Neural crest cell (in vitro differentiated cells): Measurements from ENCODE around the gene CALCR. TPM values are rescaled to one million over a fixed set of nuclear protein-coding genes. Genes with fewer than 3 reads are reported as not detected.

ENCODE experiments used
- DNase-seq: peaks from one replicate; pipeline ENCODE4 v3.0.0; 2021; ENCODE audit warnings: low read depth, mixed read lengths, low spot score
- H3K27ac Mint-ChIP-seq: one replicate; pipeline ENCODE4 v1.8.0; 2021; ENCODE audit warnings: mild to moderate bottlenecking, mixed read lengths; ENCODE audit not compliant: unreplicated experiment
- H3K27me3 Mint-ChIP-seq: 2 replicates; pipeline ENCODE4 v1.8.0; 2021; ENCODE audit warnings: low read depth, mild to moderate bottlenecking, mixed read lengths
- H3K36me3 Mint-ChIP-seq: 2 replicates; pipeline ENCODE4 v1.8.0; 2021; ENCODE audit warnings: low read depth, mild to moderate bottlenecking, mixed read lengths
- H3K4me1 Mint-ChIP-seq: 2 replicates; pipeline ENCODE4 v1.8.0; 2021; ENCODE audit warnings: mixed read lengths
- H3K4me3 Mint-ChIP-seq: one replicate; pipeline ENCODE4 v1.8.0; 2021; ENCODE audit warnings: mild to moderate bottlenecking, mixed read lengths
- H3K9me3 Mint-ChIP-seq: 2 replicates; pipeline ENCODE4 v1.8.0; 2021; ENCODE audit warnings: mixed read lengths
- CTCF ChIP-seq: fragments of 200-600 bp; sonication (generic); conservative IDR thresholded peaks from 2 replicates; pipeline ENCODE4 v1.5.0; 2021; ENCODE audit warnings: antibody characterized with exemption, mild to moderate bottlenecking
- total RNA-seq: library from RNA; stranded (reverse); gene quantifications from 2 replicates; pipeline ENCODE4 v1.2.1, GENCODE V29; 2021

Gene CALCR
- total RNA-seq, 1 donor from 2014 or later, result 0.07 TPM

GRCh38 chr7:93538061-93538460 lies 36.5 kb downstream of the CALCR start:
- TF ChIP-seq CTCF, result no peak
- no peaks in the 10 kb centered on the region for H3K9me3 Mint-ChIP-seq
- no peaks in the 10 kb centered on the region for H3K27me3 Mint-ChIP-seq
- no peak for DNase-seq
- no peak overlapping the region for H3K4me3 Mint-ChIP-seq
- H3K27ac Mint-ChIP-seq, result no peak overlapping the region
- no peaks in the 10 kb centered on the region for H3K36me3 Mint-ChIP-seq
- no peaks in the 10 kb centered on the region for H3K4me1 Mint-ChIP-seq

- Mint-ChIP-seq H3K27ac (no peak overlapping the region), H3K9me3 (peaks cover 2% of the 10 kb centered on the region), H3K4me1 (no peaks in the 10 kb centered on the region), H3K27me3 (no peaks in the 10 kb centered on the region), H3K36me3 (no peaks in the 10 kb centered on the region), H3K4me3 (no peak overlapping the region)
- TF ChIP-seq CTCF, result no peak
- DNase-seq, result no peak
These were observed 38.9 kb downstream of the CALCR start for GRCh38 chr7:93535616-93536015.

- TF ChIP-seq CTCF, result no peak
- Mint-ChIP-seq H3K9me3 (peaks cover 2% of the 10 kb centered on the region), H3K27me3 (no peaks in the 10 kb centered on the region), H3K4me1 (no peaks in the 10 kb centered on the region), H3K4me3 (no peak overlapping the region), H3K36me3 (no peaks in the 10 kb centered on the region), H3K27ac (no peak overlapping the region)
- no peak for DNase-seq
These were observed 43.8 kb downstream of the CALCR start for GRCh38 chr7:93530701-93531100.

GRCh38 chr7:93516834-93517233 lies 57.7 kb downstream of the CALCR start:
- TF ChIP-seq CTCF, result no peak
- Mint-ChIP-seq H3K36me3 (no peaks in the 10 kb centered on the region), H3K9me3 (no peaks in the 10 kb centered on the region), H3K27ac (no peak overlapping the region), H3K27me3 (no peaks in the 10 kb centered on the region), H3K4me1 (no peaks in the 10 kb centered on the region), H3K4me3 (no peak overlapping the region)
- DNase-seq, result no peak

- H3K27ac Mint-ChIP-seq, result no peak overlapping the region
- H3K9me3 Mint-ChIP-seq, result no peaks in the 10 kb centered on the region
- H3K4me3 Mint-ChIP-seq, result no peak overlapping the region
- no peaks in the 10 kb centered on the region for H3K4me1 Mint-ChIP-seq
- no peaks in the 10 kb centered on the region for H3K36me3 Mint-ChIP-seq
- TF ChIP-seq CTCF, result no peak
- DNase-seq, result no peak
- no peaks in the 10 kb centered on the region for H3K27me3 Mint-ChIP-seq
These were observed 59.4 kb downstream of the CALCR start for GRCh38 chr7:93515144-93515543.

GRCh38 chr7:93509303-93509702 lies 65.2 kb downstream of the CALCR start:
- H3K4me3 Mint-ChIP-seq, result no peak overlapping the region
- H3K27me3 Mint-ChIP-seq, result no peaks in the 10 kb centered on the region
- no peaks in the 10 kb centered on the region for H3K4me1 Mint-ChIP-seq
- DNase-seq, result no peak
- H3K36me3 Mint-ChIP-seq, result no peaks in the 10 kb centered on the region
- H3K27ac Mint-ChIP-seq, result no peak overlapping the region
- H3K9me3 Mint-ChIP-seq, result no peaks in the 10 kb centered on the region
- no peak for TF ChIP-seq CTCF
